OCI-LY3 (cell line): Measurements from ENCODE around the gene OR2AE1.
"Not testable (repeated sequence)": the region's sequence is repeated elsewhere in the genome, so short reads cannot be mapped to it uniquely, and the experiment has no call there.

Source experiments
- H2AFZ ChIP-seq: fragments of 200-600, 300-600 bp; shearing (Covaris generic); 2 replicates; pipeline ENCODE4 v1.6.0; 2014; ENCODE audit warnings: antibody characterized with exemption, low read depth, low read length
- H3K27ac ChIP-seq: fragments of 200-600, 300-600 bp; sonication (generic); 2 replicates; pipeline ENCODE4 v1.5.1; 2014; ENCODE audit warnings: mild to moderate bottlenecking, low read length, moderate library complexity, mixed read lengths
- H3K27me3 ChIP-seq: fragments of 200-600, 300-600 bp; sonication (generic); 2 replicates; pipeline ENCODE4 v1.6.1; 2014; ENCODE audit warnings: low read depth, low read length, mixed read lengths
- H3K36me3 ChIP-seq: fragments of 200-600, 300-600 bp; sonication (generic); replicated peaks from 2 replicates; pipeline ENCODE3; 2014; ENCODE audit warnings: low read depth, low read length, mixed read lengths
- H3K4me1 ChIP-seq: fragments of 300-600, 200-600 bp; sonication (generic); 2 replicates; pipeline ENCODE4 v1.6.1; 2014; ENCODE audit warnings: low read length, mixed read lengths
- H3K4me2 ChIP-seq: fragments of 200-600, 300-600 bp; sonication (generic); 2 replicates; pipeline ENCODE4 v1.6.1; 2014; ENCODE audit warnings: low read length, mixed read lengths
- H3K4me3 ChIP-seq: fragments of 300-600, 200-600 bp; sonication (generic); 2 replicates; pipeline ENCODE4 v1.5.1; 2014; ENCODE audit warnings: antibody characterized with exemption, mild to moderate bottlenecking, low read length, moderate library complexity
- H3K79me2 ChIP-seq: fragments of 300-600, 200-600 bp; shearing (Covaris generic); 2 replicates; pipeline ENCODE4 v1.6.1; 2014; ENCODE audit warnings: mild to moderate bottlenecking, low read length, mixed read lengths
- H3K9ac ChIP-seq: fragments of 300-600, 200-600 bp; shearing (Covaris generic); 2 replicates; pipeline ENCODE4 v1.6.0; 2014; ENCODE audit warnings: mild to moderate bottlenecking, low read length, moderate library complexity
- H3K9me3 ChIP-seq: fragments of 200-600, 300-600 bp; shearing (Covaris generic); 2 replicates; pipeline ENCODE4 v1.6.1; 2014; ENCODE audit warnings: low read length, mixed read lengths; ENCODE audit not compliant: insufficient read depth
- H4K20me1 ChIP-seq: fragments of 200-600, 300-600 bp; sonication (generic); 2 replicates; pipeline ENCODE4 v1.6.1; 2016; ENCODE audit warnings: low read length, mixed read lengths; ENCODE audit not compliant: insufficient read depth
- EZH2phosphoT487 ChIP-seq: fragments of 200-600 bp; shearing (Covaris generic); IDR thresholded peaks from 2 replicates; pipeline ENCODE4 v1.6.1; 2018; ENCODE audit warnings: antibody characterized with exemption, mixed run types, low read depth
- TF ChIP-seq, protein P1 (sequence below): fragments of 200-600, 300-600 bp; sonication (generic); IDR thresholded peaks from 2 replicates; pipeline ENCODE4 v1.5.1; 2014; ENCODE audit warnings: antibody characterized with exemption, low read length, low read depth

Gene OR2AE1

DNA sequence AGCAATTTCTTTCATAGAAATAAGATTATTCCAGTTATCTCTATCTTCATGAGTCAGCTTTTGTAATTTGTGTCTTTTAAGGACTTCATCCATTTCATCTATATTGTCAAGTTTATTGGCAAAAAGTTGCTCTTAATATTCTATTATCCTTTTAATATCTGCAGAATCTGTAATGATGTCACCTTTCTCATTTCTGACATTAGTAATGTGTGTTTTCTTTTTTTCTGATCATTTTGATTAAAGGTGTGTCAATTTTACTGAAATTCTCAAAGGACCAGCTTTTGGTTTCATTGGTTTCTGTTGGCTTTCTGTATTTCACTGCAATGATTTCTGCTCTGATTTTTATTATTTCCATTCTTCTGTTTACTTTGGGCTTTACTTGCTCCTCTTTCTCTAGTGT lies 17.9 kb upstream of the OR2AE1 start:
- Histone ChIP-seq H3K36me3 (peaks cover 42% of the 10 kb centered on the region), H3K4me3 (no peak overlapping the region), H4K20me1 (0 out of 2 replicates have a peak, but pooled peaks cover 4% of the 10 kb centered on the region), H3K79me2 (no peaks in the 10 kb centered on the region), H3K27me3 (no peaks in the 10 kb centered on the region), H3K4me2 (no peak overlapping the region), H2AFZ (no peak overlapping the region), H3K27ac (no peak overlapping the region), H3K4me1 (peaks cover 12% of the 10 kb centered on the region), H3K9me3 (no peaks in the 10 kb centered on the region), H3K9ac (no peak overlapping the region)
- TF ChIP-seq, protein P1, sequence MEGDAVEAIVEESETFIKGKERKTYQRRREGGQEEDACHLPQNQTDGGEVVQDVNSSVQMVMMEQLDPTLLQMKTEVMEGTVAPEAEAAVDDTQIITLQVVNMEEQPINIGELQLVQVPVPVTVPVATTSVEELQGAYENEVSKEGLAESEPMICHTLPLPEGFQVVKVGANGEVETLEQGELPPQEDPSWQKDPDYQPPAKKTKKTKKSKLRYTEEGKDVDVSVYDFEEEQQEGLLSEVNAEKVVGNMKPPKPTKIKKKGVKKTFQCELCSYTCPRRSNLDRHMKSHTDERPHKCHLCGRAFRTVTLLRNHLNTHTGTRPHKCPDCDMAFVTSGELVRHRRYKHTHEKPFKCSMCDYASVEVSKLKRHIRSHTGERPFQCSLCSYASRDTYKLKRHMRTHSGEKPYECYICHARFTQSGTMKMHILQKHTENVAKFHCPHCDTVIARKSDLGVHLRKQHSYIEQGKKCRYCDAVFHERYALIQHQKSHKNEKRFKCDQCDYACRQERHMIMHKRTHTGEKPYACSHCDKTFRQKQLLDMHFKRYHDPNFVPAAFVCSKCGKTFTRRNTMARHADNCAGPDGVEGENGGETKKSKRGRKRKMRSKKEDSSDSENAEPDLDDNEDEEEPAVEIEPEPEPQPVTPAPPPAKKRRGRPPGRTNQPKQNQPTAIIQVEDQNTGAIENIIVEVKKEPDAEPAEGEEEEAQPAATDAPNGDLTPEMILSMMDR = no peak
- TF ChIP-seq EZH2phosphoT487 = no peak

GRCh38 chr7:99893280-99893679 lies 16.4 kb upstream of the OR2AE1 start:
- H3K4me2 ChIP-seq = no peak overlapping the region
- no peak overlapping the region for H3K9ac ChIP-seq
- H3K4me3 ChIP-seq = no peak overlapping the region
- no peaks in the 10 kb centered on the region for H3K27me3 ChIP-seq
- H3K27ac ChIP-seq = no peak overlapping the region
- TF ChIP-seq, protein P1 = no peak
- no peak for TF ChIP-seq EZH2phosphoT487
- peaks cover 11% of the 10 kb centered on the region for H3K4me1 ChIP-seq
- no peaks in the 10 kb centered on the region for H3K79me2 ChIP-seq
- no peaks in the 10 kb centered on the region; the same call in 1 of the 2 replicates for H3K9me3 ChIP-seq
- peaks cover 39% of the 10 kb centered on the region for H3K36me3 ChIP-seq
- H2AFZ ChIP-seq = no peak overlapping the region
- H4K20me1 ChIP-seq = no peaks in the 10 kb centered on the region

DNA sequence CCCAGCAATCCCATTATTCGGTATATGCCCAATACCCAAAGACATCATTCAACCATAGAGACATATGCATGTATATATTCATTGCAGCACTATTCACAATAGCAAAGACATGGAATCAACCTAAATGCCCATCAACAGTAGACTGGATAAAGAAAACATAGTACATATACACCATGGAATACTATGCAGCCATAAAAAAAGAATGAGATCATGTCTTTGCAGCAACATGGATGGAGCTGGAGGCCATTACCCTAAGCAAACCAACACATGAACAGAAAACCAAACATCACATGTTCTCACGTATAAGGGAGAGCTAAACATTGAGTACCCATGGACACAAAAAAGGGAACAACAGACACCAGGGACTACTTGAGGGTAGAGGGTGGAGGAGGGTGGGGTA lies 13.5 kb upstream of the OR2AE1 start:
- H3K27me3 ChIP-seq, H3K79me2 ChIP-seq, H4K20me1 ChIP-seq, H3K4me2 ChIP-seq, H3K9ac ChIP-seq, H3K27ac ChIP-seq, H3K9me3 ChIP-seq, H2AFZ ChIP-seq, H3K4me1 ChIP-seq, H3K4me3 ChIP-seq: not testable (repeated sequence)
- peaks cover 31% of the 10 kb centered on the region for H3K36me3 ChIP-seq

GRCh38 chr7:99888366-99888765 lies 11.5 kb upstream of the OR2AE1 start:
- H3K27ac ChIP-seq, H2AFZ ChIP-seq, H3K79me2 ChIP-seq, H3K4me1 ChIP-seq, H3K27me3 ChIP-seq, H3K4me3 ChIP-seq, H3K9ac ChIP-seq, H3K4me2 ChIP-seq, H3K9me3 ChIP-seq, H4K20me1 ChIP-seq: not testable (repeated sequence)
- H3K36me3 ChIP-seq = peaks cover 31% of the 10 kb centered on the region

DNA sequence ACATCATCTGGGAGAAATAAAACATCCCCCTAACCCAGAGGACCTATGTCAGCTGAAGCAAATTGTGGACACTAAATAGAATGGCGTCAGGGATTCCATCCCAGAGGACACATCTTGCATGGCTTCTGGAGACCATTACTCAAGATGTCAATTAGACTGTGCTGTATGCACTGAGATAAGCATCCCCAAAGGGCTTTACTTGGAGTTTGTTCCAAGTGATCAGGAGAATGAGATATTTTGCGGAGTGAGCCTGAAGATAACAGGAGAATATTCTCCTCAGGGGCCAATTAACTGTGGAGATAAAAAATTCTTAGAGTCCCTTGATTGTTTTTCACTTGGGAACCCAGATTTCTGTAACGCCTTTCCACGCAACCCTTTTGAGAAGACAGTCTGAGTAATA lies 4.5 kb upstream of the OR2AE1 start:
- H4K20me1 ChIP-seq = no peaks in the 10 kb centered on the region
- TF ChIP-seq, protein P1 = no peak
- TF ChIP-seq EZH2phosphoT487 = no peak
- H3K36me3 ChIP-seq = no peaks in the 10 kb centered on the region
- no peaks in the 10 kb centered on the region for H3K79me2 ChIP-seq
- no peak overlapping the region for H3K4me2 ChIP-seq
- H3K4me1 ChIP-seq = no peaks in the 10 kb centered on the region
- no peak overlapping the region for H2AFZ ChIP-seq
- no peaks in the 10 kb centered on the region for H3K9me3 ChIP-seq
- no peak overlapping the region for H3K4me3 ChIP-seq
- no peak overlapping the region for H3K9ac ChIP-seq
- H3K27me3 ChIP-seq = no peaks in the 10 kb centered on the region
- H3K27ac ChIP-seq = no peak overlapping the region
